Loucy (cell line): ENCODE data around the gene MTF1.
A peak's percentile ranks its signal among the peaks of the same experiment; 100 is the strongest.
"Not testable (repeated sequence)": the region's sequence is repeated elsewhere in the genome, so short reads cannot be mapped to it uniquely, and the experiment has no call there.

Source experiments
- H2AFZ ChIP-seq: fragments of 200-600 bp; sonication (generic); 2 replicates; pipeline ENCODE4 v1.6.0; 2016; ENCODE audit warnings: antibody characterized with exemption, mild to moderate bottlenecking, low read length, moderate library complexity
- H3F3A ChIP-seq: fragments of 200-600 bp; 2 replicates; pipeline ENCODE4 v1.6.0; 2016; ENCODE audit warnings: antibody characterized with exemption, low read depth, mild to moderate bottlenecking
- H3K27me3 ChIP-seq: fragments of 200-600 bp; sonication (generic); 2 replicates; pipeline ENCODE4 v1.6.1; 2014; ENCODE audit warnings: low read length, mild to moderate bottlenecking; ENCODE audit not compliant: insufficient read depth, poor library complexity, severe bottlenecking
- H3K36me3 ChIP-seq: fragments of 200-600 bp; sonication (generic); 2 replicates; pipeline ENCODE4 v1.6.1; 2016; ENCODE audit warnings: low read length; ENCODE audit not compliant: insufficient read depth
- H3K4me1 ChIP-seq: fragments of 200-600 bp; sonication (generic); 2 replicates; pipeline ENCODE4 v1.5.1; 2014; ENCODE audit warnings: low read length, mild to moderate bottlenecking; ENCODE audit not compliant: insufficient read depth, poor library complexity, severe bottlenecking
- H3K4me2 ChIP-seq: fragments of 200-600 bp; sonication (generic); 2 replicates; pipeline ENCODE4 v1.6.0; 2014; ENCODE audit warnings: antibody characterized with exemption, low read length, low read depth, mild to moderate bottlenecking; ENCODE audit not compliant: poor library complexity, severe bottlenecking
- H3K4me3 ChIP-seq: fragments of 200-600 bp; sonication (generic); 2 replicates; pipeline ENCODE4 v1.5.1; 2014; ENCODE audit warnings: low read length, mild to moderate bottlenecking, mixed read lengths; ENCODE audit not compliant: poor library complexity, severe bottlenecking
- H3K79me2 ChIP-seq: fragments of 200-600 bp; sonication (generic); 2 replicates; pipeline ENCODE4 v1.6.1; 2014; ENCODE audit warnings: low read length; ENCODE audit not compliant: insufficient read depth
- H3K9ac ChIP-seq: fragments of 200-600 bp; sonication (generic); 2 replicates; pipeline ENCODE4 v1.6.0; 2014; ENCODE audit warnings: mild to moderate bottlenecking, low read depth, low read length, moderate library complexity; ENCODE audit not compliant: poor library complexity, severe bottlenecking
- H3K9me2 ChIP-seq: fragments of 200-600 bp; sonication (generic); replicated peaks from 2 replicates; pipeline ENCODE4 v1.6.1; 2016; ENCODE audit warnings: low read depth, low read length, mixed read lengths
- H3K9me3 ChIP-seq: fragments of 200-600 bp; sonication (generic); 2 replicates; pipeline ENCODE4 v1.6.1; 2014; ENCODE audit warnings: mild to moderate bottlenecking, antibody characterized with exemption, low read length, low read depth; ENCODE audit not compliant: insufficient read depth
- H4K20me1 ChIP-seq: fragments of 200-600 bp; sonication (generic); 2 replicates; pipeline ENCODE4 v1.6.0; 2014; ENCODE audit warnings: antibody characterized with exemption, low read length, mild to moderate bottlenecking; ENCODE audit not compliant: insufficient read depth, poor library complexity, severe bottlenecking
- CTCF ChIP-seq: fragments of 200-600 bp; sonication (generic); conservative IDR thresholded peaks from 2 replicates; pipeline ENCODE4 v1.5.1; 2014; ENCODE audit warnings: mild to moderate bottlenecking, antibody characterized with exemption, low read length
- EZH2phosphoT487 ChIP-seq: fragments of 200-600 bp; IDR thresholded peaks from 2 replicates; pipeline ENCODE4 v1.6.1; 2018; ENCODE audit warnings: antibody characterized with exemption, mild to moderate bottlenecking, moderate library complexity, borderline replicate concordance

MTF1 gene

GRCh38 chr1:37859507-37860345, at the start of gene MTF1:
Gene MTF1, minus strand, starts transcription at chr1:37859592. Its CDS starts 1,934 bp downstream, at chr1:37857658.
- Histone ChIP-seq H3K9me3 (no peaks in the 10 kb centered on the region), H3F3A (no peaks in the 10 kb centered on the region), H3K4me1 (peaks cover 25% of the 10 kb centered on the region), H2AFZ (peak within 1 kb of the TSS; percentile 91), H4K20me1 (peaks cover 14% of the 10 kb centered on the region), H3K36me3 (peaks cover 19% of the 10 kb centered on the region; the same call in 1 of the 2 replicates), H3K27me3 (no peaks in the 10 kb centered on the region), H3K4me3 (peak within 1 kb of the TSS; percentile 94), H3K9ac (peak within 1 kb of the TSS; percentile 85), H3K79me2 (peaks cover 36% of the 10 kb centered on the region), H3K4me2 (peak within 1 kb of the TSS; percentile 93), H3K9me2 (no peaks in the 10 kb centered on the region)
- TF ChIP-seq EZH2phosphoT487: no peak
- TF ChIP-seq CTCF: peak; percentile 84

- H3K9me2 ChIP-seq, H2AFZ ChIP-seq, H4K20me1 ChIP-seq, H3F3A ChIP-seq, H3K4me1 ChIP-seq, H3K27me3 ChIP-seq, H3K36me3 ChIP-seq, H3K4me2 ChIP-seq, H3K9ac ChIP-seq, H3K4me3 ChIP-seq: not testable (repeated sequence)
- Histone ChIP-seq H3K9me3 (peaks cover 19% of the 10 kb centered on the region; the same call in 1 of the 2 replicates), H3K79me2 (peaks cover 57% of the 10 kb centered on the region; the same call in 1 of the 2 replicates)
Measured at GRCh38 chr1:37908531-37908930, 49.1 kb upstream of the MTF1 start.

- Histone ChIP-seq H3K9me3 (peaks cover 19% of the 10 kb centered on the region; the same call in 1 of the 2 replicates), H3K79me2 (peaks cover 60% of the 10 kb centered on the region; the same call in 1 of the 2 replicates)
- H3K9ac ChIP-seq, H3K4me3 ChIP-seq, H2AFZ ChIP-seq, H3K4me1 ChIP-seq, H3K27me3 ChIP-seq, H3F3A ChIP-seq, H4K20me1 ChIP-seq, H3K36me3 ChIP-seq, H3K9me2 ChIP-seq, H3K4me2 ChIP-seq: not testable (repeated sequence)
Measured at GRCh38 chr1:37907416-37908125, 48.2 kb upstream of the MTF1 start.

GRCh38 chr1:37906591-37906990, 47.2 kb upstream of the MTF1 start:
- not testable (repeated sequence) for H3F3A ChIP-seq, H3K9ac ChIP-seq, H2AFZ ChIP-seq, H3K4me2 ChIP-seq, H4K20me1 ChIP-seq, H3K9me2 ChIP-seq, H3K27me3 ChIP-seq, H3K36me3 ChIP-seq, H3K4me3 ChIP-seq, H3K4me1 ChIP-seq
- Histone ChIP-seq H3K9me3 (peaks cover 19% of the 10 kb centered on the region; the same call in 1 of the 2 replicates), H3K79me2 (peaks cover 52% of the 10 kb centered on the region; the same call in 1 of the 2 replicates)
